GM18511 (cell line): Measurements from ENCODE around the gene SKAP2.
"Not testable (repeated sequence)": the region's sequence is repeated elsewhere in the genome, so short reads cannot be mapped to it uniquely, and the experiment has no call there.

ENCODE experiments used
- ATAC-seq: cut with Tn5 transposase; IDR thresholded peaks from one replicate; pipeline ENCODE4 v1.9.1; 2021; ENCODE audit warnings: mild to moderate bottlenecking, moderate library complexity; ENCODE audit not compliant: unreplicated experiment

Gene SKAP2

DNA sequence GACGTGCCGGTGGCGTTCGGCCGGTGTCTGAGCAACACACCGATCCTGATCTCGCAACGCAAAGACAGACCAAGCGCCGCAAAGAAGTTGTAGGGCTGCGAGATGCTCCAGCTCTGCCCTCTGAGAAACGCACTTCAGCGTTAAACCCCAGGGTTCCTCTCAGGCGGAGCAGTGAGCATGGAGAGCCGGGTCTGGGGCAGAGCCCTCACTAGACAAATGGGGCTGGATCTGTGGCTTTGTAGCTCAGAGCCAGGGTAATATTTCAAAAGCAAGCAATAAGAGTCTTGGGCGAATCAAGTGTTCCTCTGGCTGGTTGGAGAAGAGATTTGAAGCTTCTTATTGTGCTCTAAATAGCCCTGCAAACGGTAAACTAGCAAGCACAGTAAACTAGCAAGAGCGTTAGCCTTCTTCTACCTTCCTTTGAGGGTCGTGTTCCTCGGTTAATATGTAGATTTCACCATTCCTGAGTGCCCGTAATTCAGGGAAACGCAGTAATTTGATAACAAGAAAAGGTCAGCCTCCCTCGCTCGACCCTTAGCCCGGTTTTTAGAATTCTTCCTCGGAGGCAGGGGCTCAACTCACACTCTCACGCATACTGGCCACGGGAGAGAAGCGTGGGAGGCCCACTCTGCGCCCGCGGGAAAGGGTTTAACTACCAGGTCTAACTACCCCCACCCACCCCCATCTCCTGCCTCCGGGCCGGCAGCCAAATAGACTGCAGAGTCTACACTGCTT lies 6.7 kb downstream of the SKAP2 start:
- no peak for ATAC-seq

GRCh38 chr7:26857170-26857505 lies 7.3 kb downstream of the SKAP2 start:
- ATAC-seq = no peak

- no peak for ATAC-seq
Observed at GRCh38 chr7:26856176-26856985, 8.0 kb downstream of the SKAP2 start.

DNA sequence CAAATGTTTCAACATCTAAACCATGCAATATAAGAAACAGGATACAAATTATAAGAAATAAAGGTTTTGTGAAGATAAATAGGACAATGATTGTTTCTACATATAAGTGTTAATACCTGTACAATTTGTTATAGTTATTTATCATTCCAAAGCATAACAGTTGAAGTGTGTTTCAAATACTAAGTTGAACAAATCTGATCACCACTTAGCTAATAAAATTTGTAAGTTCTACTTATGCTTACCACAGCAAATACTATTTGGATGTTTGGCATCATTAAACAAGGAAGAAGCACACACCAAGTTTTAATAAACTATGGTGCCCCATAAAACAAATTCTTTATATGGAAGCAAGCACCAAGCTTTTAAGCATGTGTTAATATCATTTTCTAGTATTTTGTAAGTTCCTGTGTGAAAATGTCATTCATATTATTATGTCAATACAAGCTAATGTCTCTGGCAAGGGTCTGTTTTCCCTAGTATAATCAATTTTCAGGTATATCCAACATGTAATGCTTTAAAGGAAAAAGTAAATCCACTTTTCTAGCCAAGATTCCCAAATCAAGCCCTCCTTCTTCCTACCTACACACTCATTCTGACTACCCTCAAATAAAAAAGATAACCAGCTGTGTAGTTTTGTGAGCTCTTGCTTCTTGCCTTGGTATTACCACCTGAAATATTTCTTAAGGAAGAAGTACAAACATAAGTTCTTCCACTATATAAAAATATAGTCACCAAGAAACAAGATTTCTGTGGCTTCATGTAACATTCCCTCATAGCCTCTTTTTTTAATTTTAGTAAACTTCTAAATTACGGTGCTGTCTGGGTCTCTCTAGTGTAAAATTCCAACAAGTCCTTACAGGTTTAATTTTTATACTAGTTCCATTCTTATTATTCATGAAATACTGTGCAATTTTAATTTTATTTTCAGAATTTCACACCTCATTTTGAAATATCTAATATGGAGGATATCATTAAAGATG lies 9.2 kb downstream of the SKAP2 start:
- ATAC-seq = no peak

DNA sequence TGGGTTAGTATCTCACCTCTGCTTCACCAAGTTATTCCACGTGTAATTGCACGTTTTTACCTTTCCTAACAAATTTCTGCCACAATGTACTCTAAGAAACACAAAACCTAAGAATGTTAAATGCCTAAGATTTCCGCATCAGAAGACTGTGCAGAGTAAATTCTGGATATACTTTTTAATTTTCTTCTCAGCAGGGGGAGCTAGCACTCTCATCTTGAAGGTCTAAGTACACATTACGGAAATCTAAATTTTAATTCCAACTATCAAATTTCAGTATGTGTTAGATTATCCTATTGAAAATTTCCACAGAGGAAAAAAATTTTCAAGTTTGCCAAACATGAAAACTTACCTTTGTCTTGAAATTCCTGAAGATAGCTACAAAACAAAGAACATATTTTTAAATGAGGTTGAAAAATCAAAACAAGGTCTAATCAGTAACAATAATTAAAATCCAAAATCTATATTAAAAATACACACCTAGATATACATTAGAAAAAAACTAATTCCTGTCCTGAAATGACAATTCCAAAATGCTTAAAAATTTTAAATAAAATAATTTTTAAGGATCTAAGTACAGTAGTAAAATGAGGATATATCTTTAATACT lies 10.5 kb downstream of the SKAP2 start:
- no peak for ATAC-seq

- ATAC-seq = no peak
Observed at GRCh38 chr7:26850193-26850651, 14.2 kb downstream of the SKAP2 start.

- no peak for ATAC-seq
Observed at GRCh38 chr7:26843705-26844104, 20.7 kb downstream of the SKAP2 start.

GRCh38 chr7:26842897-26843296 lies 21.5 kb downstream of the SKAP2 start:
- no peak for ATAC-seq

- ATAC-seq = no peak
Observed at GRCh38 chr7:26841003-26841739, 23.2 kb downstream of the SKAP2 start.

DNA sequence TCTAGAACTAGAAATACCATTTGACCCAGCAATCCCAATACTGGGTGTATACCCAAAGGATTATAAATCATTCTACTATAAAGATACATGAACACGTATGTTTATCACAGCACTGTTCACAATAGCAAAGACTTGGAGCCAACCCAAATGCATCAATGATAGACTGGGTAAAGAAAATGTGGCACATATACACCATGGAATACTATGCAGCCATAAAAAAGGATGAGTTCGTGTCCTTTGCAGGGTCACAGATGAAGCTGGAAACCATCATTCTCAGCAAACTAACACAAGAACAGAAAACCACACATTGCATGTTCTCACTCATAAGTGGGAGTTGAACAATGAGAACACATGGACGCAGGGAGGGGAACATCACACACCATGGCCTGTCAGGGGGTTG lies 27.6 kb downstream of the SKAP2 start:
- not testable (repeated sequence) for ATAC-seq

- no peak for ATAC-seq
Observed at GRCh38 chr7:26815426-26815825, 49.0 kb downstream of the SKAP2 start.

DNA sequence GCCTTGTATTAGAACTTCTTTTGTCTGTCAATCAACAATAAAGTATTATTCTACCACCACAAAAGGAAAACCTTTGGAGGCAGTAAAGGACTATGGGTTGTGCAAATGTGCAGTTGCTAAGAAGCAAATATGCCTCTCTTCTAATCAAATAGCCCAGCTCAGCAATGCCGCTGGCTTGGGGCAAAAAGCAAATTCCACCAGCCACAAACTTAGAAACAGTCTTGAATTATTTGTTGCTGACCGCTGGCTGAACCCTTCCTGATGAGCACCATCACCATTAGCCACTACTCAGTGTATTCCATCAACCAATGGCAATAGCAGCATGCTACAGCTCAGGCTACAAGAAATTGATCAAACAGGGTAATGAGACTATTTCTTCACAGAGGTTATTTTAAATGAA lies 51.0 kb downstream of the SKAP2 start:
- no peak for ATAC-seq

- no peak for ATAC-seq
Observed at GRCh38 chr7:26794541-26794940, 69.8 kb downstream of the SKAP2 start.

GRCh38 chr7:26792576-26792975 lies 71.8 kb downstream of the SKAP2 start:
- no peak for ATAC-seq

DNA sequence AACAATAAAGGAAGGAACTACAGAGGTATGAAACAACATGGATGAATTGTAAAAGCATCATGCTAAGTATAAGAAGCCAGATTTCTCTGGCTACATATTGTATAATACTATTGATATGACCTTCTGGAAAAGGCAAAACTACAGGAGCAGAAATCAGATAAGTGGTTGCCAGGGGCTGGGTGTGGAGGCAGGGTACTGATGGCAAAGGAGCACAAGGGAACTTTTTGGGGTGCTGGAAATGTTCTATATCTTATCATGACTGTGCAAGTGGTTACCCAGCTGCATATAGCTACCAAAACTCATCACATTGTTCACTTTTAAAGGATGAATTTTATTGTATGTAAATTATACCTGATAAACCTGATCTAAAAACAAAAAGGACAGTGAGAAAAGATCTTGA lies 72.4 kb downstream of the SKAP2 start:
- no peak for ATAC-seq

DNA sequence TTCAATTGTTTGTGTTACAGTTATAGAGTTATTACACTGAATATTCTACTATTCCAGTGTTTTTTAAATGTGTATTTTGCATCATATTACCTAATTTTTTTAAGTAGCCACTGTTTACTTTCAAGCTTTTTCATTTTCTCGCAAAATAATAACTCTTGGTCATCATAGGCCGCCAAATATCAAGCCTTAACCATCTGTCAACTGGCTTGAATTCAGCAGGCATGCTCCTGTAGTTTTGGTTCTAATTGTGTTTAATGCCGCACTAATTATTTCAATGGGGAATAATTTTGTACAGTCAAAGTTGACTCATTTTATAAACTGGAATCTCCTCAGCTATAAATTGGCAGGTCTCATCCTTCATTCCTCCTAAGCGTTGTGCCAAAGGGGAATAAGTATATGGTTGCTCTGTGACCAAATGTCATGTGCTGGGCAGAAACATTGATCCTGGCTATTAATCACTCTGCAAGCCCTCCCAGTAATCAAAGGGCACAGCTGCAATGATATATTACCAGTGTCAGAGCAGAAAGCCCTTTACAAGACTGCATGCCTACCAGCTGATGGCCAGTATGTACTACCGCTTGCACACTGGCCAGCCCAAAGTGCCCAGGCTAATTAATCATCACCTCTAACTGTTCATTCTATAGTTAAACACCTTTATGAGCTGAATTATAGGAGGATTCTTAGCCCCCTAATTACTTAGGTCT lies 74.8 kb downstream of the SKAP2 start:
- no peak for ATAC-seq

DNA sequence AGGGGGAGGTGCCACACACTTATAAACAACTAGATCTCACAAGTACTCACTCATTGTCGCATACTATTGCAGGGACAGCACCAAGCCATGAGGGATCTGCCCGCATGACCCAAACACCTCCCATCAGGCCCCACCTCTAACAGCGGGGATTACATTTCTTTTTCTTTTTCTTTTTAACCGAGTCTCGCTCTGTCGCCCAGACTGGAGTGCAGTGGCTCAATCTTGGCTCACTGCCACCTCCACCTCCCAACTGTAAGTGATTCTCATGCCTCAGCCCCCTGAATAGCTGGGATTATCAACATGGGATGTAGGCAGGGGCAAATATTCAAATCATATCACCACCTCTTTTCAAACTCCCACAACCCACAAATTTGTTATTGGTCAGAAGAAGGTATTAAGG lies 76.7 kb downstream of the SKAP2 start:
- no peak for ATAC-seq

GRCh38 chr7:26784118-26784517 lies 80.3 kb downstream of the SKAP2 start:
- ATAC-seq = no peak

- ATAC-seq = no peak
Observed at GRCh38 chr7:26782501-26782900, 81.9 kb downstream of the SKAP2 start.
